ENCODE data around the gene MOV10L1. TPM values are rescaled to one million over a fixed set of nuclear protein-coding genes. Genes with fewer than 3 reads are reported as not detected.

Gene MOV10L1
- total RNA-seq, 1 donor from 2014 or later = not detected

DNA sequence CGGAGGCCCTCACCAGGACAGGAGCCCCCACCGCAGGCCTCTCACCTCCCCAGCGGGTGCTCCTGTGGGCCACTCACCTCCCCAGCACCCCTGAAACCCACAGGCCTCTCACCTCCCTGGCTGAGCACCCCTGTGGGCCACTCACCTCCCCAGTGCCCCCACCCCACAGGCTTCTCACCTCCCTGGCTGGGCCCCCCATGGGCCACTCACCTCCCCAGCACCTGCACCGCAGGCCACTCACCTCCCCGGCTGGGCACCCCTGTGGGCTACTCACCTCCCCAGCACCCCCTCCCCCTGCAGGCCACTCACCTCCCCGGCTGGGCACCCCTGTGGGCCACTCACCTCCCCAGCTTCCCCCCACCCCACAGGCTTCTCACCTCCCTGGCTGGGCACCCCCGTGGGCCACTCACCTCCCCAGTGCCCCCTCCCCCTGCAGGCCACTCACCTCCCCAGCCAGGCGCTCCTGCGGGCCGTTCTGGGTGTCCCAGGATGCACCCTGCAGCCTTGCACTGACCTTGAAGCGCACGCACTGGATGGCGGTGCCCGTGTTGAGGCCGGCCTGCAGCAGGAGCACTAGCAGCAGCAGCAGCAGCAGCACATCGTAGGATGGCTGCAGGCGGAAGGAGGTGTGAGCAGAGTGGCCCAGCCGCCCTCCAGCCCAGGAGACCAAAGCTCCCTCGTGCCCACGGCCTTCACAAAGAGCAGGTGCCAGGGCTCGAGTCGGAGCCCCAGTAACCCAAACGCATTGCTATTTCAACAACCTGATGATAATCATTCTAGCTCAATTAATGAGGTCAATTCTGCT is 26.0 kb upstream of the MOV10L1 start:
- POLR2A ChIA-PET = no interaction called here
- CTCF ChIA-PET = no interaction called here
- no peak overlapping the region for H3K27ac Mint-ChIP-seq
- H3K9me3 Mint-ChIP-seq = no peaks in the 10 kb centered on the region
- no peak overlapping the region for H3K4me3 Mint-ChIP-seq
- H3K4me1 Mint-ChIP-seq = peaks cover 6% of the 10 kb centered on the region
- DNase-seq = no peak
- no peaks in the 10 kb centered on the region for H3K36me3 Mint-ChIP-seq (ENCODE audit: low read depth)
- H3K27me3 Mint-ChIP-seq = peaks cover 23% of the 10 kb centered on the region
- no peak for ATAC-seq (ENCODE audit: low read depth)
- intact Hi-C loops (cut with micrococcal nuclease) = no loop called here
- TF ChIP-seq, protein P1, sequence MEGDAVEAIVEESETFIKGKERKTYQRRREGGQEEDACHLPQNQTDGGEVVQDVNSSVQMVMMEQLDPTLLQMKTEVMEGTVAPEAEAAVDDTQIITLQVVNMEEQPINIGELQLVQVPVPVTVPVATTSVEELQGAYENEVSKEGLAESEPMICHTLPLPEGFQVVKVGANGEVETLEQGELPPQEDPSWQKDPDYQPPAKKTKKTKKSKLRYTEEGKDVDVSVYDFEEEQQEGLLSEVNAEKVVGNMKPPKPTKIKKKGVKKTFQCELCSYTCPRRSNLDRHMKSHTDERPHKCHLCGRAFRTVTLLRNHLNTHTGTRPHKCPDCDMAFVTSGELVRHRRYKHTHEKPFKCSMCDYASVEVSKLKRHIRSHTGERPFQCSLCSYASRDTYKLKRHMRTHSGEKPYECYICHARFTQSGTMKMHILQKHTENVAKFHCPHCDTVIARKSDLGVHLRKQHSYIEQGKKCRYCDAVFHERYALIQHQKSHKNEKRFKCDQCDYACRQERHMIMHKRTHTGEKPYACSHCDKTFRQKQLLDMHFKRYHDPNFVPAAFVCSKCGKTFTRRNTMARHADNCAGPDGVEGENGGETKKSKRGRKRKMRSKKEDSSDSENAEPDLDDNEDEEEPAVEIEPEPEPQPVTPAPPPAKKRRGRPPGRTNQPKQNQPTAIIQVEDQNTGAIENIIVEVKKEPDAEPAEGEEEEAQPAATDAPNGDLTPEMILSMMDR (IDR thresholded peaks at IDR 0.05) = no peak

DNA sequence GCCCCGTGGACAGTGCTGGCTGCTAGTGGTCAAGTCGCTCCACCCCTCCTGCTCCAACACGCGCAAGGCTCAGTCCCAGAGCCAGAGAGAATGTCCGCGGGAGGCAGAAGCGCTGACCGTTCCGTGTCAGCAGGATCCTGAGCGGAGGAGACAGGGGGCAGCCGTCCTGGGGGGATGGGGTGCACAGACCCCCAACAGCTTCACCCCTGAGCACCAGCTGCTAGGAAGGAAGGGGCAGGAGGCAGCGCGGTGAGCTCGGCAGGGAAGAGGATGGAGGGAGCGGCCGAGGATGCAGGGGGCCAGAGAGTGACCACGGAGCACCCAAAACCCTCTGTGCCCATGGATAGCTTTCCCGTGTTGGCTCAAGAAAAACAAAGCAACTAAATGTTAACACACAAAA is 25.4 kb upstream of the MOV10L1 start:
- Mint-ChIP-seq H3K27me3 (peaks cover 17% of the 10 kb centered on the region), H3K27ac (no peak overlapping the region), H3K4me3 (no peak overlapping the region), H3K9me3 (no peaks in the 10 kb centered on the region), H3K36me3 (ENCODE audit: low read depth) (no peaks in the 10 kb centered on the region), H3K4me1 (peaks cover 2% of the 10 kb centered on the region)
- DNase-seq (no peak), ATAC-seq (ENCODE audit: low read depth) (no peak)
- intact Hi-C loops (cut with micrococcal nuclease) = no loop called here
- ChIA-PET POLR2A (no interaction called here), CTCF (no interaction called here)
- TF ChIP-seq, protein P1 (IDR thresholded peaks at IDR 0.05) = no peak

DNA sequence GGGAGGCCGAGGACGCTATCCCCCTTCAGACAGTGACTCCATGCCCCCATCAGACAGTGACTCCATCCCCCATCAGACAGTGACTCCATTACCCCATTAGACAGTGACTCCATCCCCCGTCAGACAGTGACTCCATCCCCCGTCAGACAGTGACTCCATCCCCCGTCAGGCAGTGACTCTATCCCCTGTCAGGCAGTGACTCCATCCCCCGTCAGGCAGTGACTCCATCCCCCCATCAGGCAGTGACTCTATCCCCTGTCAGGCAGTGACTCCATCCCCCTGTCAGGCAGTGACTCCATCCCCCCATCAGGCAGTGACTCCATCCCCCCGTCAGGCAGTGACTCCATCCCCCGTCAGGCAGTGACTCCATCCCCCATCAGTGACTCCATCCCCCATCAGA is 22.6 kb upstream of the MOV10L1 start:
- Mint-ChIP-seq H3K36me3 (ENCODE audit: low read depth) (no peaks in the 10 kb centered on the region), H3K27me3 (peaks cover 4% of the 10 kb centered on the region), H3K9me3 (no peaks in the 10 kb centered on the region), H3K27ac (no peak overlapping the region), H3K4me3 (no peak overlapping the region), H3K4me1 (no peaks in the 10 kb centered on the region)
- ChIA-PET CTCF (no interaction called here), POLR2A (no interaction called here)
- TF ChIP-seq, protein P1 (IDR thresholded peaks at IDR 0.05) = no peak
- DNase-seq (no peak), ATAC-seq (ENCODE audit: low read depth) (no peak)
- intact Hi-C loops (cut with micrococcal nuclease) = no loop called here

GRCh38 chr22:50068096-50068495 is 21.7 kb upstream of the MOV10L1 start:
- Mint-ChIP-seq H3K27me3 (peaks cover 2% of the 10 kb centered on the region), H3K27ac (no peak overlapping the region), H3K4me1 (no peaks in the 10 kb centered on the region), H3K36me3 (ENCODE audit: low read depth) (no peaks in the 10 kb centered on the region), H3K9me3 (no peaks in the 10 kb centered on the region), H3K4me3 (no peak overlapping the region)
- TF ChIP-seq, protein P1 (IDR thresholded peaks at IDR 0.05) = no peak
- CTCF ChIA-PET = no interaction called here
- POLR2A ChIA-PET = no interaction called here
- DNase-seq (no peak), ATAC-seq (ENCODE audit: low read depth) (no peak)
- intact Hi-C loops (cut with micrococcal nuclease) = no loop called here

DNA sequence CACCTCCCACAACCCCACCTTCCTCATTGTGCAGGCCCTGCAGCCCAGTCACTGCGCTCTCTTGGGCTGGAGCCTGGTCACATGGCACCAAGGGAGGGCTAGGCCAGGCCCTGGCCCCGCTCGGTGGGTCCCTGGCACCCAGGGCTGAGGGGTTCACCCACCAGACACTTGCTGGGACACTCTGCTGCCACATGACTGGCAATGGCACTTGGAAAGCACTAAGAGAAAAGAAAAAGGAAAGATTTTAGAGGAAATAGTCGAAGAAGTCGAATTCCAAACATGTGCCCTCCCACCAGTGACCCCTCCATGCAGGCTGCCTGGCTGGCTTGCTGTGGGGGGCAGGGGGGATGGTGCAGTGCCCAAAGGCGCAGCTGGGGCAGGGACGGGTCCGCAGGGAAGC is 19.4 kb upstream of the MOV10L1 start:
- Mint-ChIP-seq H3K36me3 (ENCODE audit: low read depth) (no peaks in the 10 kb centered on the region), H3K27me3 (peaks cover 2% of the 10 kb centered on the region), H3K4me3 (no peak overlapping the region), H3K4me1 (no peaks in the 10 kb centered on the region), H3K9me3 (no peaks in the 10 kb centered on the region), H3K27ac (no peak overlapping the region)
- ChIA-PET CTCF (no interaction called here), POLR2A (no interaction called here)
- TF ChIP-seq, protein P1 (IDR thresholded peaks at IDR 0.05) = no peak
- intact Hi-C loops (cut with micrococcal nuclease) = no loop called here
- DNase-seq (no peak), ATAC-seq (ENCODE audit: low read depth) (no peak)
